Gastrocnemius medialis (tissue), 4 donors: ENCODE data around the gene PRKCZ.

Source experiments
- POLR2A ChIP-seq, 2 donors: fragments of 450-650 bp; IDR thresholded peaks; one replicate each; pipeline ENCODE4 v1.6.1; 2017; ENCODE audit warnings: antibody characterized with exemption in 2 of 2, mild to moderate bottlenecking in 2 of 2, moderate library complexity in 2 of 2
- TF ChIP-seq, protein P1 (sequence below), 5 experiments: fragments of 450-650 bp in 3 of 5; fragments of 200-600 bp in 2 of 5; sonication (generic) in 2 of 5; IDR thresholded peaks in 4 of 5; conservative IDR thresholded peaks in 1 of 5; 1 replicate in 4 of 5; 2 replicates in 1 of 5; pipeline ENCODE4 v1.5.1; 2016 to 2019; ENCODE audit warnings: antibody characterized with exemption in 5 of 5, mild to moderate bottlenecking in 3 of 5, moderate library complexity in 3 of 5

DNA sequence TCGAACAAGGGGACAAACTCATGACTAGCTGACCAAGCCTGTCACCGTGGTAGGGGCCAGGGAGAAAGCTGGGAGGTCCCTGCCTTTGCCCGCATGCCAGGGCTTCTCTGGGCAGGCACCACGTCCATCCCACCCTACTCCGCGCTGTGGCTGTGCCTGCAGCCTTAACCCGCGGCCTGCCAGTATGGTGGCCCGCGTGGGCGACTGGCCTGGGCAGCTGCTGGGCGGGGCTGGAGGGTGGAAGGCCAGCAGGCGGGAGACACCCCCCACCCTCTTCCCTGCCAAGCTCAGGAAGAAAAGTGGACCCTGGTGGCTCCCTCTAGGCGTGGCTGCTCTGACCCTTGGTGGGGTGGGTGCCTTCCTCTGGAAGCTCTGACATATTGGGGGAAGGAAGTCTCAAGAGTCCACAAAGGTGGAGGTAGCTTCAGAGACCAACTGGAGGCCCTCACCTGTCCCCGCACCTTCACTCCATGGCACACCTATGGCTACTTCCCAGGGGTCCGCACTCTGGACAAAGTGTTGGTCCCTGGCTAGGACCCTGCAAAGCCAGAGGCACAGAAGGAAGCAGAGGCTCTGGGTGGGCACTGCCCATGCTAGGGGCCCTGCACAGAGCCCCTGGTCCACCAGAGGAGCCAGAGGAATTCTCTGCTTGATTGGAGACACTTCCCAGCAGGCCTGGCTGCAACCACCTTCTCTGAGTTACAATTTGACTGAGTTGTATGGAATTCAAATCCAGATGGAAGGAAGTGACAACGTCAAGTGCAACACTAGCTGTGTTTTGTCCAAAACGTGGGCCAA lies 174.6 kb downstream of the PRKCZ start:
- TF ChIP-seq, protein P1, sequence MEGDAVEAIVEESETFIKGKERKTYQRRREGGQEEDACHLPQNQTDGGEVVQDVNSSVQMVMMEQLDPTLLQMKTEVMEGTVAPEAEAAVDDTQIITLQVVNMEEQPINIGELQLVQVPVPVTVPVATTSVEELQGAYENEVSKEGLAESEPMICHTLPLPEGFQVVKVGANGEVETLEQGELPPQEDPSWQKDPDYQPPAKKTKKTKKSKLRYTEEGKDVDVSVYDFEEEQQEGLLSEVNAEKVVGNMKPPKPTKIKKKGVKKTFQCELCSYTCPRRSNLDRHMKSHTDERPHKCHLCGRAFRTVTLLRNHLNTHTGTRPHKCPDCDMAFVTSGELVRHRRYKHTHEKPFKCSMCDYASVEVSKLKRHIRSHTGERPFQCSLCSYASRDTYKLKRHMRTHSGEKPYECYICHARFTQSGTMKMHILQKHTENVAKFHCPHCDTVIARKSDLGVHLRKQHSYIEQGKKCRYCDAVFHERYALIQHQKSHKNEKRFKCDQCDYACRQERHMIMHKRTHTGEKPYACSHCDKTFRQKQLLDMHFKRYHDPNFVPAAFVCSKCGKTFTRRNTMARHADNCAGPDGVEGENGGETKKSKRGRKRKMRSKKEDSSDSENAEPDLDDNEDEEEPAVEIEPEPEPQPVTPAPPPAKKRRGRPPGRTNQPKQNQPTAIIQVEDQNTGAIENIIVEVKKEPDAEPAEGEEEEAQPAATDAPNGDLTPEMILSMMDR (IDR thresholded peaks at IDR 0.05 in 4 of 5, conservative IDR thresholded peaks at IDR 0.05 in 1 of 5) = no peak
- no peak for TF ChIP-seq POLR2A (IDR thresholded peaks at IDR 0.05)
